ENCODE data around the gene FBXO45. TPM values are rescaled to one million over a fixed set of nuclear protein-coding genes. Genes with fewer than 3 reads are reported as not detected.

The FBXO45 gene
- total and polyA plus RNA-seq, 11 donors, result 2.1 to 10.8 (median 6.6) TPM

- Histone ChIP-seq H3K27ac (peak overlapping the region in 6 of 12 donors; percentile 19 to 91 (median 32)), H3K9me3 (no peaks in the 10 kb centered on the region), H3K4me1 (peaks cover 0 to 59% (median 3%) of the 10 kb centered on the region in 12 donors), H3K36me3 (no peaks in the 10 kb centered on the region), H3K4me3 (peak overlapping the region in 1 of 12 donors; percentile 43), H3K27me3 (no peaks in the 10 kb centered on the region)
- no peak for TF ChIP-seq POLR2A (IDR thresholded peaks at IDR 0.05)
- TF ChIP-seq, protein P1, sequence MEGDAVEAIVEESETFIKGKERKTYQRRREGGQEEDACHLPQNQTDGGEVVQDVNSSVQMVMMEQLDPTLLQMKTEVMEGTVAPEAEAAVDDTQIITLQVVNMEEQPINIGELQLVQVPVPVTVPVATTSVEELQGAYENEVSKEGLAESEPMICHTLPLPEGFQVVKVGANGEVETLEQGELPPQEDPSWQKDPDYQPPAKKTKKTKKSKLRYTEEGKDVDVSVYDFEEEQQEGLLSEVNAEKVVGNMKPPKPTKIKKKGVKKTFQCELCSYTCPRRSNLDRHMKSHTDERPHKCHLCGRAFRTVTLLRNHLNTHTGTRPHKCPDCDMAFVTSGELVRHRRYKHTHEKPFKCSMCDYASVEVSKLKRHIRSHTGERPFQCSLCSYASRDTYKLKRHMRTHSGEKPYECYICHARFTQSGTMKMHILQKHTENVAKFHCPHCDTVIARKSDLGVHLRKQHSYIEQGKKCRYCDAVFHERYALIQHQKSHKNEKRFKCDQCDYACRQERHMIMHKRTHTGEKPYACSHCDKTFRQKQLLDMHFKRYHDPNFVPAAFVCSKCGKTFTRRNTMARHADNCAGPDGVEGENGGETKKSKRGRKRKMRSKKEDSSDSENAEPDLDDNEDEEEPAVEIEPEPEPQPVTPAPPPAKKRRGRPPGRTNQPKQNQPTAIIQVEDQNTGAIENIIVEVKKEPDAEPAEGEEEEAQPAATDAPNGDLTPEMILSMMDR (IDR thresholded peaks at IDR 0.05), result no peak
- ATAC-seq (peak; percentile 48 to 85 (median 66)), DNase-seq (peak in 4 of 5 donors; percentile 56 to 72 (median 66))
- WGBS, 4 donors, result 88 to 94% (median 92%) methylated on average over 13 to 16 of the region's 16 CpGs
- intact Hi-C loops (cut with DNase I), result no loop called here
Observed at GRCh38 chr3:196624907-196625306, 56.4 kb downstream of the FBXO45 start.

DNA sequence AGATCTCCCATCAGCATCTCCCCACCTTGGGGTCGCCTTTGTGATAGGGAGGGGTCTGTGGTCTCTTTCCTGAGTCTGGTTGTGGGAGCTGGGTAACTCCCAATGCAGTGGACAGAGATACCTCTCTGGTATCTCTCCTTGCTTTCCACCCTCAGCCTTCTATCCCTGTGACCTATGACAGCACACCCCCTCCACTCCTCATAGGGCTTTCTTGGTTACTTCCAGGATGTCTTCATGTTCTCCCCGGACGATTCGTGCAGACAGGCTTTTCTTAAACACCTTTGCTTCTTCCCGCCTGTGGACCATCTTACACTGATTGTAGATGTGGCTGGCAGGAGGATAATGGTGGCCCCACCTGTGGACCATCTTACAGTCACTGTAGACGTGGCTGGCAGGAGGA, 56.9 kb downstream of the FBXO45 start:
- no peaks in the 10 kb centered on the region for H3K36me3 ChIP-seq
- peaks cover 0 to 59% (median under 1%) of the 10 kb centered on the region in 12 donors for H3K4me1 ChIP-seq
- DNase-seq, result no peak
- H3K9me3 ChIP-seq, result no peaks in the 10 kb centered on the region
- no peak overlapping the region for H3K4me3 ChIP-seq
- ATAC-seq, result peak in 1 of 4 donors; percentile 19
- no peaks in the 10 kb centered on the region for H3K27me3 ChIP-seq
- no peak for TF ChIP-seq POLR2A (IDR thresholded peaks at IDR 0.05)
- TF ChIP-seq, protein P1 (IDR thresholded peaks at IDR 0.05), result no peak
- WGBS, 4 donors, result 82 to 86% (median 84%) methylated on average over 5 to 6 of the region's 6 CpGs
- H3K27ac ChIP-seq, result peak overlapping the region in 3 of 12 donors; percentile 19 to 91 (median 55)
- intact Hi-C loops (cut with DNase I), result no loop called here

- intact Hi-C loops (cut with DNase I), result no loop called here
- Histone ChIP-seq H3K4me3 (no peak overlapping the region), H3K36me3 (no peaks in the 10 kb centered on the region), H3K27me3 (no peaks in the 10 kb centered on the region), H3K9me3 (no peaks in the 10 kb centered on the region), H3K27ac (no peak overlapping the region), H3K4me1 (peaks cover 0 to 51% (median 7%) of the 10 kb centered on the region in 12 donors)
- DNase-seq (no peak), ATAC-seq (no peak)
- whole genome bisulfite sequencing, 4 donors, result 90 to 93% (median 92%) methylated on average over 8 of the region's 8 CpGs
- TF ChIP-seq, protein P1 (IDR thresholded peaks at IDR 0.05), result no peak
- no peak for TF ChIP-seq POLR2A (IDR thresholded peaks at IDR 0.05)
Observed at GRCh38 chr3:196627918-196628231, 59.4 kb downstream of the FBXO45 start.

GRCh38 chr3:196629228-196629627, 60.8 kb downstream of the FBXO45 start:
- TF ChIP-seq POLR2A (IDR thresholded peaks at IDR 0.05), result no peak
- TF ChIP-seq, protein P1 (IDR thresholded peaks at IDR 0.05), result no peak
- ATAC-seq (no peak), DNase-seq (no peak)
- Histone ChIP-seq H3K4me3 (no peak overlapping the region), H3K9me3 (no peaks in the 10 kb centered on the region), H3K27ac (no peak overlapping the region), H3K36me3 (no peaks in the 10 kb centered on the region), H3K4me1 (peaks cover 0 to 51% (median 14%) of the 10 kb centered on the region in 12 donors), H3K27me3 (no peaks in the 10 kb centered on the region)
- 91 to 95% (median 92%) methylated on average over 2 of the region's 2 CpGs for WGBS, 4 donors
- intact Hi-C loops (cut with DNase I), result no loop called here

All from heart left ventricle (tissue), 16 donors.